Measurements from ENCODE around the gene TRIM71. TPM values are rescaled to one million over a fixed set of nuclear protein-coding genes. Genes with fewer than 3 reads are reported as not detected.

The TRIM71 gene
- total RNA-seq, 4 donors from 2014 or later: not detected

GRCh38 chr3:32881624-32882023 is 63.8 kb downstream of the TRIM71 start:
- TF ChIP-seq POLR2AphosphoS5 (IDR thresholded peaks at IDR 0.05) (no peak), CTCF (IDR thresholded peaks at IDR 0.05) (no peak), POLR2A (IDR thresholded peaks at IDR 0.05) (no peak), EP300 (IDR thresholded peaks at IDR 0.05; ENCODE audit: low read depth) (no peak)
- no peaks in the 10 kb centered on the region for H3K9me3 ChIP-seq
- H3K27me3 ChIP-seq: no peaks in the 10 kb centered on the region
- no peak overlapping the region for H3K27ac ChIP-seq
- no peak for DNase-seq
- intact Hi-C loops (cut with DNase I; ENCODE audit: low total_unique reads) (no loop called here), in situ Hi-C loops (cut with MboI; ENCODE audit: low pct_ligation_motif_present in 1 of 4, low pct_unique_long_range_greater_than_20kb in 1 of 4, low sequenced_read_pairs in 3 of 4) (no loop called here)
- H3K36me3 ChIP-seq: no peaks in the 10 kb centered on the region
- no peak overlapping the region for H3K4me3 ChIP-seq
- H3K4me1 ChIP-seq: no peaks in the 10 kb centered on the region
- WGBS, 2 donors (ENCODE audit: low coverage in 1 of 2): 98 to 100% methylated on average over 1 to 2 of the region's 2 CpGs

DNA sequence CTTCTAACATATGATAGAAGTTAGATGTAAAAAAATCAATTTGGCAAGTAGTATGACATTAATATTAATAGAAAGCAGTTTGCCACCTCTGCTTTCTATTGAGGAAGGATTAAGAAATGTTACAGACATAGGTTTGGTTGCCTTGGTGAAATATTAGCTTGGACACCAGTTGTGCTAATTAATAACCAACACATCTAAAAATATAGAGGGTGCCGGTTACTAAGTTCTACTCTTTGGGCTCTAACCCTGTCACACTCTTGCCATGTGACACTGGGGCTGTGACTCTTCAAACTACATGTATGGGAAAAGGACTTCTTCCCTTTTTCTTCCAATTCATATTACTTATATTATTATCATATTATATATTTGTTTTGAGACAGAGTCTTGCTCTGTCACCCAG is 64.4 kb downstream of the TRIM71 start:
- 61% methylated on average over 1 of the region's 1 CpG; no CpG with 5 or more reads in 1 of the 2 donors for WGBS, 2 donors (ENCODE audit: low coverage in 1 of 2)
- no peaks in the 10 kb centered on the region for H3K27me3 ChIP-seq
- DNase-seq: no peak
- H3K9me3 ChIP-seq: no peaks in the 10 kb centered on the region
- no peaks in the 10 kb centered on the region for H3K36me3 ChIP-seq
- TF ChIP-seq POLR2A (IDR thresholded peaks at IDR 0.05) (no peak), EP300 (IDR thresholded peaks at IDR 0.05; ENCODE audit: low read depth) (no peak), CTCF (IDR thresholded peaks at IDR 0.05) (no peak), POLR2AphosphoS5 (IDR thresholded peaks at IDR 0.05) (no peak)
- H3K27ac ChIP-seq: no peak overlapping the region
- no peak overlapping the region for H3K4me3 ChIP-seq
- intact Hi-C loops (cut with DNase I; ENCODE audit: low total_unique reads) (no loop called here), in situ Hi-C loops (cut with MboI; ENCODE audit: low pct_ligation_motif_present in 1 of 4, low pct_unique_long_range_greater_than_20kb in 1 of 4, low sequenced_read_pairs in 3 of 4) (no loop called here)
- H3K4me1 ChIP-seq: no peaks in the 10 kb centered on the region

DNA sequence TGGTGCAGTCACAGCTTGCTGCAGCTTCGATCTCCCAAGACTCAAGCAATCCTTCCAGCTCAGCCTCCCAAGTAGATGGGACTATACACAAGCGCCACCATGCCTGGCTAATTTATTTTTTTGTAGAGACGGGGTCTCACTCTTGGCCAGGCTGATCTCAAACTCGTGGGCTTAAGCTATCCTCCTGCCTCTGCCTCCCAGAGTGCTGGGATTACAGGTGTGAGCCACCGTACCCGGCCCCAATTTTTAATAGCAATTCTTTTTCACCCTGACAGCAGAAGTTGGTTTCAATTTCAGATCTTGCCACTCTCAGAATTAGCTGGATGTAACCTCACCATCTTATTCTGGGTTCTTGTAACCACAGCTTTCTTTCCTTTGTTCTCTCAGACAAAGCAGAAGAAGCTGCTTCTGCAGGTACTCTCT is 64.8 kb downstream of the TRIM71 start:
- Histone ChIP-seq H3K4me3 (no peak overlapping the region), H3K4me1 (no peaks in the 10 kb centered on the region), H3K27me3 (no peaks in the 10 kb centered on the region), H3K27ac (no peak overlapping the region), H3K9me3 (no peaks in the 10 kb centered on the region), H3K36me3 (no peaks in the 10 kb centered on the region)
- in situ Hi-C loops (cut with MboI; ENCODE audit: low pct_ligation_motif_present in 1 of 4, low pct_unique_long_range_greater_than_20kb in 1 of 4, low sequenced_read_pairs in 3 of 4): no loop called here
- intact Hi-C loops (cut with DNase I; ENCODE audit: low total_unique reads): no loop called here
- WGBS, 2 donors (ENCODE audit: low coverage in 1 of 2): 74% methylated on average over 6 of the region's 6 CpGs; no CpG with 5 or more reads in 1 of the 2 donors
- TF ChIP-seq POLR2A (IDR thresholded peaks at IDR 0.05) (no peak), POLR2AphosphoS5 (IDR thresholded peaks at IDR 0.05) (no peak), EP300 (IDR thresholded peaks at IDR 0.05; ENCODE audit: low read depth) (no peak), CTCF (IDR thresholded peaks at IDR 0.05) (no peak)
- no peak for DNase-seq

DNA sequence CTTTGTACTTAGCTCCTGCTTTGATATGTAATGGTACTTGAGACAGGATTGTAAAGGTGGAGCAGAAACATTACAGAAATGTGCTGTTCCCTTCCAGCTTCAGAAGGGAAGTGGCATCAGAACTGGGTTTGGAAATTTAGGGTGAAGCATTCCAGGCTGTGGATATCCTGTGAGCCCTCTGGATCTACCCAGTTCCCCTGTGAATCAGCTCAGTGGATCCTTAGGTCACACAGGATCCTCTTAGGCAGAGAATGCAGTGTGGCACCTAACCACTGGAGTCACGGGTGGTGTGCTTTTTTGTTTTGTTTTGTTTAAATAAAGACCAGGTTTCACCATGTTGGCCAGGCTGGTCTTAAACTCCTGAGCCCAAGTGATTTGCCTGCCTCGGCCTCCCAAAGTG is 66.0 kb downstream of the TRIM71 start:
- no peaks in the 10 kb centered on the region for H3K27me3 ChIP-seq
- no peak for DNase-seq
- no peaks in the 10 kb centered on the region for H3K9me3 ChIP-seq
- 89% methylated on average over 2 of the region's 2 CpGs; no CpG with 5 or more reads in 1 of the 2 donors for WGBS, 2 donors (ENCODE audit: low coverage in 1 of 2)
- intact Hi-C loops (cut with DNase I; ENCODE audit: low total_unique reads): no loop called here
- no peaks in the 10 kb centered on the region for H3K36me3 ChIP-seq
- in situ Hi-C loops (cut with MboI; ENCODE audit: low pct_ligation_motif_present in 1 of 4, low pct_unique_long_range_greater_than_20kb in 1 of 4, low sequenced_read_pairs in 3 of 4): no loop called here
- no peak for TF ChIP-seq EP300 (IDR thresholded peaks at IDR 0.05; ENCODE audit: low read depth)
- no peak for TF ChIP-seq CTCF (IDR thresholded peaks at IDR 0.05)
- no peak for TF ChIP-seq POLR2A (IDR thresholded peaks at IDR 0.05)
- TF ChIP-seq POLR2AphosphoS5 (IDR thresholded peaks at IDR 0.05): no peak
- H3K4me3 ChIP-seq: no peak overlapping the region
- no peak overlapping the region for H3K27ac ChIP-seq
- no peaks in the 10 kb centered on the region for H3K4me1 ChIP-seq

Data from transverse colon (tissue), 4 donors.